IPS-NIHi11 (cell line): ENCODE results near the gene PPP1R26.

Source experiments
- DNase-seq: peaks from one replicate; pipeline ENCODE4 v3.0.0; 2012; ENCODE audit warnings: mixed read lengths, low spot score

The PPP1R26 gene

GRCh38 chr9:135461936-135462335 is 17.6 kb upstream of the PPP1R26 start:
- no peak for DNase-seq

GRCh38 chr9:135463140-135463539 is 16.4 kb upstream of the PPP1R26 start:
- no peak for DNase-seq

- DNase-seq = no peak
These were observed 15.4 kb upstream of the PPP1R26 start for GRCh38 chr9:135464181-135464580.

GRCh38 chr9:135468854-135469521 is 10.6 kb upstream of the PPP1R26 start:
- no peak for DNase-seq

- peak; percentile 33 for DNase-seq
These were observed 7.6 kb upstream of the PPP1R26 start for GRCh38 chr9:135471791-135472640.

- DNase-seq = no peak
These were observed 5.5 kb upstream of the PPP1R26 start for GRCh38 chr9:135473972-135474543.

GRCh38 chr9:135474915-135475314 is 4.7 kb upstream of the PPP1R26 start:
- peak; percentile 76 for DNase-seq

- no peak for DNase-seq
These were observed 2.8 kb upstream of the PPP1R26 start for GRCh38 chr9:135476561-135477355.

- DNase-seq = no peak
These were observed 1.4 kb upstream of the PPP1R26 start for GRCh38 chr9:135478191-135478590.

- peak; percentile 63 for DNase-seq
These were observed 633 bp upstream of the PPP1R26 start for GRCh38 chr9:135478829-135479468.

- peak; percentile 60 for DNase-seq
These were observed 723 bp downstream of the PPP1R26 start for GRCh38 chr9:135480071-135480939.

- no peak for DNase-seq
These were observed 1.3 kb downstream of the PPP1R26 start for GRCh38 chr9:135480940-135481310.

GRCh38 chr9:135482015-135482754 is 2.6 kb downstream of the PPP1R26 start:
- DNase-seq = no peak

GRCh38 chr9:135484460-135485277 is 5.1 kb downstream of the PPP1R26 start:
- DNase-seq = no peak

GRCh38 chr9:135485385-135485784 is 5.8 kb downstream of the PPP1R26 start:
- no peak for DNase-seq

- DNase-seq = no peak
These were observed 6.2 kb downstream of the PPP1R26 start for GRCh38 chr9:135485832-135486231.

GRCh38 chr9:135486267-135487065 is 6.9 kb downstream of the PPP1R26 start:
- no peak for DNase-seq

- DNase-seq = no peak
These were observed 7.9 kb downstream of the PPP1R26 start for GRCh38 chr9:135487281-135488012.
